Fibroblast of skin of scalp (primary cell): ENCODE results near the gene PLB1.
"Not testable (repeated sequence)": the region's sequence is repeated elsewhere in the genome, so short reads cannot be mapped to it uniquely, and the experiment has no call there.

ENCODE experiments used
- DNase-seq: peaks from one replicate; pipeline ENCODE4 v3.0.0-alpha.2; 2013

PLB1 gene

GRCh38 chr2:28652217-28652616 lies 156.4 kb downstream of the PLB1 start:
- DNase-seq: no peak

- no peak for DNase-seq
Observed at GRCh38 chr2:28653892-28654662, 158.2 kb downstream of the PLB1 start.

- no peak for DNase-seq
Observed at GRCh38 chr2:28654663-28655320, 158.9 kb downstream of the PLB1 start.

- no peak for DNase-seq
Observed at GRCh38 chr2:28656937-28657615, 161.2 kb downstream of the PLB1 start.

- DNase-seq: peak; percentile 61
Observed at GRCh38 chr2:28658369-28658768, 162.5 kb downstream of the PLB1 start.

- DNase-seq: no peak
Observed at GRCh38 chr2:28659127-28659526, 163.3 kb downstream of the PLB1 start.

GRCh38 chr2:28661589-28662001 lies 165.7 kb downstream of the PLB1 start:
- DNase-seq: peak; percentile 72

GRCh38 chr2:28662044-28662443 lies 166.2 kb downstream of the PLB1 start:
- no peak for DNase-seq

- DNase-seq: peak; percentile 54
Observed at GRCh38 chr2:28662468-28663181, 166.8 kb downstream of the PLB1 start.

- peak; percentile 70 for DNase-seq
Observed at GRCh38 chr2:28663359-28663758, 167.5 kb downstream of the PLB1 start.

- no peak for DNase-seq
Observed at GRCh38 chr2:28664120-28664842, 168.4 kb downstream of the PLB1 start.

- DNase-seq: peak; percentile 89
Observed at GRCh38 chr2:28665041-28665704, 169.3 kb downstream of the PLB1 start.

- DNase-seq: not testable (repeated sequence)
Observed at GRCh38 chr2:28665811-28666377, 170.0 kb downstream of the PLB1 start.

- no peak for DNase-seq
Observed at GRCh38 chr2:28666496-28667184, 170.8 kb downstream of the PLB1 start.

GRCh38 chr2:28667261-28667660 lies 171.4 kb downstream of the PLB1 start:
- no peak for DNase-seq

GRCh38 chr2:28668106-28668814 lies 172.4 kb downstream of the PLB1 start:
- DNase-seq: no peak

- DNase-seq: no peak
Observed at GRCh38 chr2:28668880-28669279, 173.0 kb downstream of the PLB1 start.

GRCh38 chr2:28670856-28671255 lies 175.0 kb downstream of the PLB1 start:
- no peak for DNase-seq

- no peak for DNase-seq
Observed at GRCh38 chr2:28673338-28673737, 177.5 kb downstream of the PLB1 start.
